ENCODE measurements around the gene CFAP58. TPM values are rescaled to one million over a fixed set of nuclear protein-coding genes. Genes with fewer than 3 reads are reported as not detected.

Gene CFAP58
- total and polyA plus RNA-seq, 7 experiments from 2014 or later = 0.17 TPM; not detected in 6

- intact Hi-C loops (cut with micrococcal nuclease) = no loop called here
- no peak overlapping the region for H3K4me3 ChIP-seq (ENCODE audit: low read length)
Observed at GRCh38 chr10:104324221-104324686, 29.4 kb upstream of the CFAP58 start.

GRCh38 chr10:104324931-104325330 is 28.7 kb upstream of the CFAP58 start:
- Mint-ChIP-seq H3K9me3 (peaks cover 0 to 4% (median 0%) of the 10 kb centered on the region in 11 donors), H3K27ac (peak overlapping the region; percentile 71 to 96 (median 91)), H3K27me3 (no peaks in the 10 kb centered on the region), H3K36me3 (peaks cover 0 to 17% (median 4%) of the 10 kb centered on the region in 5 donors), H3K4me1 (peaks cover 88 to 100% (median 99%) of the 10 kb centered on the region in 7 donors), H3K4me3 (peak overlapping the region; percentile 58 to 93 (median 80))
- no peak for DNase-seq
- H3K4me1 ChIP-seq (ENCODE audit: control insufficient read depth in 2 of 2, insufficient read depth in 2 of 2, low read length in 2 of 2) = peaks cover 79 to 98% of the 10 kb centered on the region in 2 donors
- ChIA-PET POLR2A (interaction anchor here (1.5 to 4.3 kb wide), 3 partner anchors 13 to 17 kb away, joined by 5 to 38 read pairs (median 9); partner anchors contain the start of gene ITPRIP), CTCF (interaction anchor here (1.0 kb wide), 1 partner anchor 19 kb away, joined by 3 read pairs; no protein-coding TSS in a partner anchor)
- intact Hi-C loops (cut with micrococcal nuclease) = loop anchor here (5.0 kb wide), 2 partner anchors 203 to 408 kb away; partner anchors contain the start of genes SFR1 (in 1 of the 2) and STN1 (in 1 of the 2)
- no peaks in the 10 kb centered on the region for H3K27me3 ChIP-seq (ENCODE audit: control insufficient read depth in 2 of 2, insufficient read depth in 2 of 2, low read length in 2 of 2)
- H3K27ac ChIP-seq (ENCODE audit: low read depth, low read length) = no peak overlapping the region
- H3K4me3 ChIP-seq (ENCODE audit: low read length) = no peak overlapping the region
- no peaks in the 10 kb centered on the region for H3K36me3 ChIP-seq (ENCODE audit: control insufficient read depth in 2 of 3, insufficient read depth in 3 of 3, low read length in 3 of 3)
- no peak for ATAC-seq
- no peaks in the 10 kb centered on the region for H3K9me3 ChIP-seq (ENCODE audit: control insufficient read depth in 2 of 3, low read length in 3 of 3)

More at GRCh38 chr10:104324221-104324686, 29.4 kb upstream of the CFAP58 start:
- Mint-ChIP-seq H3K36me3 (peaks cover 0 to 17% (median 4%) of the 10 kb centered on the region in 5 donors), H3K27ac (peak overlapping the region; percentile 71 to 96 (median 91)), H3K9me3 (peaks cover 0 to 4% (median 0%) of the 10 kb centered on the region in 11 donors), H3K4me1 (peaks cover 86 to 100% (median 99%) of the 10 kb centered on the region in 7 donors), H3K27me3 (no peaks in the 10 kb centered on the region), H3K4me3 (peak overlapping the region; percentile 58 to 93 (median 80))
- DNase-seq = no peak
- CTCF ChIA-PET = interaction anchor here (1.0 to 5.0 kb wide), 2 partner anchors 17 to 18 kb away, joined by 3 to 49 read pairs; no protein-coding TSS in a partner anchor
- peak; percentile 44 for ATAC-seq
- Histone ChIP-seq H3K27me3 (ENCODE audit: control insufficient read depth in 2 of 2, insufficient read depth in 2 of 2, low read length in 2 of 2) (no peaks in the 10 kb centered on the region), H3K9me3 (ENCODE audit: control insufficient read depth in 2 of 3, low read length in 3 of 3) (no peaks in the 10 kb centered on the region), H3K4me1 (ENCODE audit: control insufficient read depth in 2 of 2, insufficient read depth in 2 of 2, low read length in 2 of 2) (peaks cover 72 to 98% of the 10 kb centered on the region in 2 donors), H3K27ac (ENCODE audit: low read depth, low read length) (peak overlapping the region; percentile 59), H3K36me3 (ENCODE audit: control insufficient read depth in 2 of 3, insufficient read depth in 3 of 3, low read length in 3 of 3) (no peaks in the 10 kb centered on the region)
- POLR2A ChIA-PET = interaction anchor here (0.8 to 4.3 kb wide), 4 partner anchors 12 to 17 kb away, joined by 4 to 38 read pairs (median 7); partner anchors contain the start of gene ITPRIP

- DNase-seq (no peak), ATAC-seq (no peak)
- ChIA-PET POLR2A (interaction anchor here (1.3 to 5.3 kb wide), 2 partner anchors 12 to 26 kb away, joined by 3 to 60 read pairs; partner anchors contain the start of gene ITPRIP), CTCF (interaction anchor here (0.9 to 1.5 kb wide), 3 partner anchors 12 to 20 kb away, joined by 3 to 6 read pairs (median 3); partner anchors contain the start of gene ITPRIP)
- intact Hi-C loops (cut with micrococcal nuclease) = loop anchor here (5.0 kb wide), 2 partner anchors 203 to 408 kb away; partner anchors contain the start of genes SFR1 (in 1 of the 2) and STN1 (in 1 of the 2)
- Mint-ChIP-seq H3K36me3 (peaks cover 0 to 17% (median 4%) of the 10 kb centered on the region in 5 donors), H3K27me3 (no peaks in the 10 kb centered on the region), H3K4me3 (peak overlapping the region; percentile 69 to 93 (median 84)), H3K27ac (peak overlapping the region; percentile 60 to 97 (median 94)), H3K9me3 (peaks cover 0 to 4% (median 0%) of the 10 kb centered on the region in 11 donors), H3K4me1 (peaks cover 89 to 100% (median 99%) of the 10 kb centered on the region in 7 donors)
- Histone ChIP-seq H3K9me3 (ENCODE audit: control insufficient read depth in 2 of 3, low read length in 3 of 3) (no peaks in the 10 kb centered on the region), H3K27ac (ENCODE audit: low read depth, low read length) (peak overlapping the region; percentile 54), H3K4me1 (ENCODE audit: control insufficient read depth in 2 of 2, insufficient read depth in 2 of 2, low read length in 2 of 2) (peaks cover 80 to 98% of the 10 kb centered on the region in 2 donors), H3K36me3 (ENCODE audit: control insufficient read depth in 2 of 3, insufficient read depth in 3 of 3, low read length in 3 of 3) (no peaks in the 10 kb centered on the region), H3K4me3 (ENCODE audit: low read length) (no peak overlapping the region), H3K27me3 (ENCODE audit: control insufficient read depth in 2 of 2, insufficient read depth in 2 of 2, low read length in 2 of 2) (no peaks in the 10 kb centered on the region)
Observed at GRCh38 chr10:104325436-104326435, 27.9 kb upstream of the CFAP58 start.

GRCh38 chr10:104326991-104327610 is 26.5 kb upstream of the CFAP58 start:
- DNase-seq (no peak), ATAC-seq (no peak)
- H3K4me1 Mint-ChIP-seq = peaks cover 82 to 100% (median 100%) of the 10 kb centered on the region in 7 donors
- Histone ChIP-seq H3K27me3 (ENCODE audit: control insufficient read depth in 2 of 2, insufficient read depth in 2 of 2, low read length in 2 of 2) (no peaks in the 10 kb centered on the region), H3K4me3 (ENCODE audit: low read length) (no peak overlapping the region), H3K9me3 (ENCODE audit: control insufficient read depth in 2 of 3, low read length in 3 of 3) (no peaks in the 10 kb centered on the region), H3K4me1 (ENCODE audit: control insufficient read depth in 2 of 2, insufficient read depth in 2 of 2, low read length in 2 of 2) (peaks cover 66 to 97% of the 10 kb centered on the region in 2 donors), H3K36me3 (ENCODE audit: control insufficient read depth in 2 of 3, insufficient read depth in 3 of 3, low read length in 3 of 3) (no peaks in the 10 kb centered on the region), H3K27ac (ENCODE audit: low read depth, low read length) (peak overlapping the region; percentile 78)
- no peaks in the 10 kb centered on the region for H3K27me3 Mint-ChIP-seq
- intact Hi-C loops (cut with micrococcal nuclease) = loop anchor here (5.0 kb wide), 2 partner anchors 205 to 410 kb away; partner anchors contain the start of genes SFR1 (in 1 of the 2) and STN1 (in 1 of the 2)
- ChIA-PET POLR2A (interaction anchor here (0.6 to 5.9 kb wide), 6 partner anchors 10 to 71 kb away, joined by 3 to 60 read pairs (median 3); partner anchors contain the start of gene ITPRIP), CTCF (interaction anchor here (0.7 to 1.5 kb wide), 3 partner anchors 9 to 21 kb away, joined by 3 to 6 read pairs (median 3); partner anchors contain the start of gene ITPRIP)
- H3K36me3 Mint-ChIP-seq = peaks cover 0 to 17% (median 4%) of the 10 kb centered on the region in 5 donors
- H3K9me3 Mint-ChIP-seq = peaks cover 0 to 4% (median 0%) of the 10 kb centered on the region in 11 donors
- H3K27ac Mint-ChIP-seq = peak overlapping the region; percentile 60 to 97 (median 94)
- peak overlapping the region; percentile 34 to 93 (median 86) for H3K4me3 Mint-ChIP-seq

- Mint-ChIP-seq H3K27me3 (no peaks in the 10 kb centered on the region), H3K9me3 (peaks cover 0 to 4% (median 0%) of the 10 kb centered on the region in 11 donors), H3K4me3 (peak overlapping the region; percentile 76 to 93 (median 86)), H3K36me3 (peaks cover 0 to 15% (median 4%) of the 10 kb centered on the region in 5 donors), H3K27ac (peak overlapping the region; percentile 87 to 97 (median 94)), H3K4me1 (peaks cover 79 to 100% (median 99%) of the 10 kb centered on the region in 7 donors)
- ATAC-seq (no peak), DNase-seq (no peak)
- CTCF ChIA-PET = interaction anchor here (0.6 to 2.7 kb wide), 6 partner anchors 10 to 53 kb away, joined by 3 to 15 read pairs (median 8); partner anchors contain the start of gene ITPRIP
- peaks cover 64 to 97% of the 10 kb centered on the region in 2 donors for H3K4me1 ChIP-seq (ENCODE audit: control insufficient read depth in 2 of 2, insufficient read depth in 2 of 2, low read length in 2 of 2)
- H3K27me3 ChIP-seq (ENCODE audit: control insufficient read depth in 2 of 2, insufficient read depth in 2 of 2, low read length in 2 of 2) = no peaks in the 10 kb centered on the region
- H3K9me3 ChIP-seq (ENCODE audit: control insufficient read depth in 2 of 3, low read length in 3 of 3) = no peaks in the 10 kb centered on the region
- no peaks in the 10 kb centered on the region for H3K36me3 ChIP-seq (ENCODE audit: control insufficient read depth in 2 of 3, insufficient read depth in 3 of 3, low read length in 3 of 3)
- POLR2A ChIA-PET = interaction anchor here (0.9 to 5.9 kb wide), 7 partner anchors 10 to 206 kb away, joined by 3 to 60 read pairs (median 3); partner anchors contain the start of genes ITPRIP and SFR1
- peak overlapping the region; percentile 51 for H3K4me3 ChIP-seq (ENCODE audit: low read length)
- H3K27ac ChIP-seq (ENCODE audit: low read depth, low read length) = peak overlapping the region; percentile 78
- intact Hi-C loops (cut with micrococcal nuclease) = loop anchor here (2.0 to 5.0 kb wide), 4 partner anchors 19 to 411 kb away; partner anchors contain the start of genes GSTO2 (in 1 of the 2), SFR1 (in 1 of the 2) and STN1 (in 1 of the 2)
Observed at GRCh38 chr10:104327745-104328645, 25.6 kb upstream of the CFAP58 start.

All from naive thymus-derived CD4-positive, alpha-beta T cell (primary cell).